Measurements from ENCODE around the gene WDR88. TPM values are rescaled to one million over a fixed set of nuclear protein-coding genes. Genes with fewer than 3 reads are reported as not detected.

Gene WDR88, protein sequence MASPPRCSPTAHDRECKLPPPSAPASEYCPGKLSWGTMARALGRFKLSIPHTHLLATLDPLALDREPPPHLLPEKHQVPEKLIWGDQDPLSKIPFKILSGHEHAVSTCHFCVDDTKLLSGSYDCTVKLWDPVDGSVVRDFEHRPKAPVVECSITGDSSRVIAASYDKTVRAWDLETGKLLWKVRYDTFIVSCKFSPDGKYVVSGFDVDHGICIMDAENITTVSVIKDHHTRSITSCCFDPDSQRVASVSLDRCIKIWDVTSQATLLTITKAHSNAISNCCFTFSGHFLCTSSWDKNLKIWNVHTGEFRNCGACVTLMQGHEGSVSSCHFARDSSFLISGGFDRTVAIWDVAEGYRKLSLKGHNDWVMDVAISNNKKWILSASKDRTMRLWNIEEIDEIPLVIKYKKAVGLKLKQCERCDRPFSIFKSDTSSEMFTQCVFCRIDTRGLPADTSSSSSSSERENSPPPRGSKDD
- not detected in 2 replicates for total RNA-seq (2014; rRNA removed; shearing (Covaris generic))

DNA sequence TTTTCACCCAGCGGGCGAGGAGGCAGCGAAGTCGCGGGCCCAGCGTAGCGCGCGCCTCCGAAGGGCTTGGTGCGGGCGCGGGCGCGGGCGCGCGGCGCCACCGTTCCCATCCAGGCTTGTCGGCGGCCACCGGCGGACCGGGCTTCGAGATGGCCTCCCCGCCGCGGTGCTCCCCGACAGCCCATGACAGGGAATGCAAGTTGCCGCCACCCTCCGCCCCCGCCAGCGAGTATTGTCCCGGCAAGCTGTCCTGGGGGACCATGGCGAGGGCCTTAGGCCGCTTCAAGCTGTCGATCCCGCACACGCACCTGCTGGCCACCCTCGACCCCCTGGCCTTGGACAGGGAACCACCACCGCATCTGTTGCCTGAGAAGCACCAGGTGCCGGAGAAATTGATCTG lies at the start of gene WDR88:
Gene WDR88, plus strand, starts transcription at position 94 of the 400 bp plus-strand sequence. Its CDS starts 56 bp downstream, at position 150.
- DNase-seq (ENCODE audit: low spot score) = no peak

DNA sequence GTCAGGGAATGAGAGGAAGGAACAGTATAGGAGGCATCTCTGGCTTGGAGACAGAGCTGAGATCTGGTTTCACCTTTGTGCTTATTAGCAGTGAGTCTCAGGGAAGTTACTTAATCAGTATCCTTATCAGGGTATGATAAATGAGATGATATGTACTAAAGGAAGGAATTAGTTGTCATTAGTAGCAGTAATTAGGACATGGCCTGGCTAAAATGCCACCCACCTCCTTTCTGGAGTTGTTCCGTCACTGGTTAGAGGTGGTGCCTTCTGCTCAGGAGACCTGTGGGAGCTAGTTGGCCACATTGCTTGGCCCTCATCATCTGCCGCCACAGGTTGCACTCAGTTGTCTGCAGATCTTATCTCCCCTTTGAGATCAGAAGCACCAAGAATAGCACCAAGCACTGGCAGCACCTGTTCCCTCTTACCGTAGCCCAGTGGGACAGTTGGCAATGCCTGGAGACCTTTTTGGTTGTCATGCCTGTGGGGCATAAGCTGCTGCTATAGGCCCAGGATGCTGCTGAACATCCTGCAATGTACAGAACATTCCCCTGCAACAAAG lies 46.3 kb upstream of the WDR88 start:
- no peak for DNase-seq (ENCODE audit: low spot score)

DNA sequence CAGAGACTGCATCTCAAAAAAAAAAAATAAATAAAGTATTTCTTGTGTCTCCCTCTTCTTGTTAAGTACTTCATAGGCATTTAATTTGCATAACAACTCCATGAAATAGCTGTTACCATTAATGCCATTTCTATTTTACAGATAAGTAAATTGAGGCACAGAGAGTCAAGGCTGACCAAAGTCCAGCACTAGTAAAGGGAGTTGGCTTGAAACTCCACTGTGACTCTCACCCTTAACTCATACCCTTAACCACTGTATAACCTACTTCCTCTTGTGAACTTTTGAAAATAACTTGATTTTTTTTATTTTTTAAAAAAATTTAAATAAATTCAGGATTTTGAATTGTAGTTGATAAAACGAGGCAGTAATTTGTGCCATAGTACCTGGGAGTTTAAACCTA lies 45.0 kb upstream of the WDR88 start:
- DNase-seq (ENCODE audit: low spot score) = no peak

DNA sequence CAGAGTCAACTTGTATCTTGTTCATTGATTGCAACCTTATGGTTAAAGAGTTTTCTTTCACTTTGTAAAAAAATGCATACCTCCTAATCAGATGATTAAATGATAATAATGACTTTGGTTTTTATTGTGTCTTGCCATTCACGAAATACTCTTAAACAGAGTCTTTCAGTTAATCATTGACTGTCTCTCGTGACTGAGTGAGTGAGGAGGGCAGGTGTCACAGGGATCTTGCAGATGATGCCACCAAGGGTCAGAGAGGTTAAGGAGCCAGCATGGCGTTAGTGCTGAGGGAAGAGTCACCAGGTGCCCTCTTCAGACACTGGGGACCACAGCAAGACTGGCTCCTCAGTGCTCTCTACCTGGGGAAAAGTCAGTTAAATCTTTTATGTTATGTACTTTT lies 42.9 kb upstream of the WDR88 start:
- DNase-seq (ENCODE audit: low spot score) = no peak

DNA sequence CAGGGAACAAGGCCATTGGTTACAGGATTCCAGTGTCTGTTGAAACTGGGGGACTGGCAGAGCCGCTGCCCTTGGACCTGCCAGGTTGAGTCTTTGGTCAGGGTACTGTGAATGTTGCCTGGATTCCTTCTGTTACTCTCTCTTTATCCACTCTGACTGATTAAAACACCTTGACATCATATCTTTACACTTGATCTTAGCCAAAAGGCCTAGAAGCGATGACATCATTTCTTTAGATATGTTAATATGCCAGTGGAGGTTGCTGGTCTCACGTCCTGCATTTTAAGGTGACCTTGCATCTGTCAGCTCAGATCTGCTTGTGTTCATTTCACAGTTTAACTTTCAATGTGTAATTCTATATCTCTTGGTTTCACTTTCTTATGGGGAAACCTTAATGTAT lies 41.7 kb upstream of the WDR88 start:
- no peak for DNase-seq (ENCODE audit: low spot score)

DNA sequence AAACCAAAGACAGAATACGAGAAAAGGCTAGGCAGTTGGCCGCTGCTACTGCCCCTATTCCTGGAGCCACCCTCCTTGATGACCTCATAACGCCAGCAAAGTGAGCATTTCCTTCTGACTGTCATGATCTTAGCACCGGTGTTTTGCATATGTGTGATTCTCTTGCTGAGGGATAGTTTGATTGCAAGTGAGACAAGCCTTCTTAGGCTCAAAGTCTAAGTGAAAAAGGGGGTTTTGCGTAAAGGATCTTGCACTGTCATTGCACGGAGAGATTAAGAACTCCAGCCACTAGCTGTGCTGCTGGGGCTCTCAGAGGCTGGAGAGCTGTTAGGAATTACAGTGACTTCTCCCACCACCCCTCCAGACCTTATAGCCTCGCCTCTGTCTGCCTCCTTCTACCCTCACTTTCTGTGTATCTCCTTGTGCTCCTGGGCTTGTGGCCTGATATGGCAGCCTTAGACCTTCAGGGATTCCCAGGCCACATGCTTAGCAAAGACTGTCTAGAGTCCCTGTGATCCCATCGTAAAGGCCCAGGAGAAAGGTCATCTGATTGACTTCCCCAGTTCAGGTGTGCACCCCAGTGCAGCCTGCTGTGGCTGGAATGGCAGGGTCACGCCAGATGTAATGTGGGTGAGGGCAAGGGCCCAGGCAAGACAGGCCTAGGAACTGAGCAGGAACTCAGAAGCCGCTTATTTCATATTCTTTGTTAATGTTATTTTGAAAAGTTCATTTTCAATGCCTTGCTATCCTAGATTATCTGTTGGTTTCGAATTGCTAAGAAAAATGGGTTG lies 38.3 kb upstream of the WDR88 start:
- no peak for DNase-seq (ENCODE audit: low spot score)

DNA sequence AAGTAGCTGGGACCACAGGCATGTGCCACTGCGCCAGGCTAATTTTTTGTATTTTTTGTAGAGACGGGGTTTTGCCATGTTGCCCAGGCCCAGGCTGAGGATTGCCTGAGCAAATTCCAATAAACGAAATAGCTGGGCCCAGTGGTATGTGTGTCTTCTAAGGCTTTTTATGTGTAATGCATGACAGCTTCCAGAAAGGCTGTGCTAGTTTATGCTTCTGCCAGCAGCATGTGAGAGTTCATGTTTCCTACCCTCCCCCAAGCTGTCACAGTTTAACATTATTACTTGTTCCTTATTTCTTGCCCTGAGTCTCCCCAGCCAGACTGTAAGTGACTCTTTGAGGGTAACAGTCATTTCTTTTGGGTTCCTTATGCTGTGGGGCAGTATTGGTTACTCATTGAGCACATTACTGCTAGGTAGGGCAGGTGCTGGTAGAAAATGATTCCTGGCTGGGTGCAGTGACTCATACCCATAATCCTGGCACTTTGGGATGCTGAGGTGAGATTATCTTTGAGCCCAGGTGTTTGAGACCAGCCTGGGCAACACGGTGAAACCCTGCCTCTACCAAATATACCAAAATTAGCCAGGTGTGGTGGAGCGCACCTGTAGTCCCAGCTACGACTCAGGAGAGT lies 37.4 kb upstream of the WDR88 start:
- DNase-seq (ENCODE audit: low spot score) = no peak

DNA sequence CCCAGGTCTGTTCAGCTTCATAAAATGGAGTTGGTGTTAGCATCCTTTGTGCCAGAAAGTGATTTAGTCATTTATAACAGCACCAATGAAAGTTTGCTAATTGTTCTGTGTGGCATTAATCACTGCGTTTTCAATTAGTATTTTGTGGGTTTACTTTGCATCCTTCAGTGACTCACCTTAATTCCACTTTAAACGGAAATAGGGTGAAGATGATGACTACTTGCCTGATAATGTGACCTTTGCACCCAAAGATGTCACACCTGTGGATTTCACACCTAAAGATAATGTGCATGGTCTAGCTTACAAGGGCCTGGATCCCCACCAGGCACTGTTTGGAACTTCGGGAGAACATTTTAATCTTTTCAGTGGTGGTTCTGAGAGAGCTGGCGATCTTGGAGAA lies 35.9 kb upstream of the WDR88 start:
- peak; percentile 70 for DNase-seq (ENCODE audit: low spot score)

DNA sequence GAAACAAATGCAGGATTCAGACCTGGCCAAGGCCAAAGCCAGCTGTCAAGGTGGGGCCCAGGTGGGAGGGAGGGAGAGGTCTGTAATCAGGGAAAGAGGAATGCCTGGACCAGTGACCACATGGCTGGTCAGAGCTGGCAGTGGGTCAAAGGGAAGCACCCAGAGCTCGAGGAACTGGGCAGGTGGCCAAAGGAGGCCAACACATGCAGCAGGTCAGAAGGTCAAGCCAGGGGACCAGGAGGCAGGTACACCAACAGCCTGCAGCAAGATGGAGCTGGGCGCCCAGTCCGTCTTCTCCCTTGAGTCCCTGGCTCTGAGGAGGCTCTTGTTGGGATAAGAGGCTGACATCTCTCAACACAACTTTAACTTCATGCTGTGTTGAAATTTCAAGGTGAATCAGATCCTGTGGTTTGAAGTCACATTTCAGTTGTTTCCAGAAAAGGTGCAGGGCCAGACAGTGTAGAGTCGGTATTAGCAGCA lies 33.8 kb upstream of the WDR88 start:
- DNase-seq (ENCODE audit: low spot score) = peak; percentile 92

DNA sequence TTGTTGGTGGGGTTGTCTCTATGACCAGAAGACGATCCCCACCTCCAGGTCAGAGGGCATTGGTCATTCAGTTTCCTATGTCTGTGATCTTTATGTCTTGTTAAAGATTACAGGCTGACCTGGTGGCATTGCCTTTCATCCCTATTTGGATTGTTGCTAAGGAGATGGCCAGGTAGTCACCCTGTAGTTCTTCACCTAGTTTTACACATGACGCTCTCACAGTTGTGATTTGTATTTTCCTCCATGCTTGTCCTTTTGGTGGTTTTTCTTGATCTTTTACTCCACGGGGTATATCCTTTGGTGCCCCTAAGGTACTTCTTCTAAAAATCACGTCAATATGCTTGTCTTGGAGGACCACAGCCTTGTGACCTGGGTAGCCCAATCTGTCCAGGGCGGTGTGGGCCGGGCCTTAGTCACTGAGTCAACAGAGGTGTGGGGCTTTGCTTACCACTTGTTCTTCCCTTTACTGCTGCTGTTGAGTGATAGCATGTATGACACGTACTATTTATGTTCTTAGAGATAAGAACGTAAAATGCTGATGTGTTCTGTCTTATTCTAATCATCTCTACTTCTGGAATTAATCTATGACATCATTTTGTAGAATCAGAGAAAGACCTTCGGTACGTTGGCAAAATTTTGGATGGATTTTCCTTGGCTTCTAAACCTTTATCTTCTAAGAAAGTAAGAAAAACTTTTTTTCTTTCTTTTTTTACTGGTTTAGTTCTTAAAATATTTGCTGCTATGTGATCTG lies 30.8 kb upstream of the WDR88 start:
- peak; percentile 99 for DNase-seq (ENCODE audit: low spot score)

DNA sequence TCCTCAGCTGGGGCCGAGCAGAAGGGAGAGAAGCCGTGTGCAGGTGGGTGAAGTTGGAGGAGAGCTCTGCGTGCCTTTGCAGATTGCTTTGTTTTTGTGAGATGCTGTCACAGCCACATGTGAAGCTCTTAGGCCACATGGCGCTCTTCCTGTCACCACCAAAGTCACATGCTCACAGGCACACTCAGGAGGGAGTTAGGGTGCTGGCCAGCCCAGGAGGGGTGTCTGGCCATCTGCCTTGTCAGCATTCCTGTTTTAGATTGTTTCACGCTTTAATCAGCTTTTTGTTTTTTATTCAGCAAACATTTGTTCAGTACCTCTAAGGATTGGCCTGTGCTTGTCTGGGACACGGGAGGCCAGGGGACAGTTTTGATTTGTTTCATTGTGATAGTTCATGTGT lies 29.0 kb upstream of the WDR88 start:
- DNase-seq (ENCODE audit: low spot score) = no peak

DNA sequence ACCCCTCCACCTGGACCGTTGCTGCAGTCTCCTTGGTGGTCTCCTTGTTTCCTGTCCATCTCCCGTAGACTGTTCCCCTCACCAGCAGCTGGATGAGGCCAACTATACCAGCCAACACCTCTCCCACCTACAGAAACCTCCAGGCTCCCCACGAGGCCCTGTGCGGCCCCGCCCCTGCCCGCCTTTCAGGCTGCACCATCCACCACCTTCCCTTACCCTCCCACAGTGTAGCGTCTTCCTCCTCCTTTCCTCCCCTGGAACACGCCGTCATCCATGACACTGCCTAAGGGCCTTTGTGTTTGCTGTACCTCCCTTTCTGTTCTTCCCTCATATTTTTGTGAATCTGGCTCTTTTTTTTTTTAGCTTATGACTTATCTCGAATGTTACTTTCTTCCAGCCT lies 23.8 kb upstream of the WDR88 start:
- DNase-seq (ENCODE audit: low spot score) = no peak

DNA sequence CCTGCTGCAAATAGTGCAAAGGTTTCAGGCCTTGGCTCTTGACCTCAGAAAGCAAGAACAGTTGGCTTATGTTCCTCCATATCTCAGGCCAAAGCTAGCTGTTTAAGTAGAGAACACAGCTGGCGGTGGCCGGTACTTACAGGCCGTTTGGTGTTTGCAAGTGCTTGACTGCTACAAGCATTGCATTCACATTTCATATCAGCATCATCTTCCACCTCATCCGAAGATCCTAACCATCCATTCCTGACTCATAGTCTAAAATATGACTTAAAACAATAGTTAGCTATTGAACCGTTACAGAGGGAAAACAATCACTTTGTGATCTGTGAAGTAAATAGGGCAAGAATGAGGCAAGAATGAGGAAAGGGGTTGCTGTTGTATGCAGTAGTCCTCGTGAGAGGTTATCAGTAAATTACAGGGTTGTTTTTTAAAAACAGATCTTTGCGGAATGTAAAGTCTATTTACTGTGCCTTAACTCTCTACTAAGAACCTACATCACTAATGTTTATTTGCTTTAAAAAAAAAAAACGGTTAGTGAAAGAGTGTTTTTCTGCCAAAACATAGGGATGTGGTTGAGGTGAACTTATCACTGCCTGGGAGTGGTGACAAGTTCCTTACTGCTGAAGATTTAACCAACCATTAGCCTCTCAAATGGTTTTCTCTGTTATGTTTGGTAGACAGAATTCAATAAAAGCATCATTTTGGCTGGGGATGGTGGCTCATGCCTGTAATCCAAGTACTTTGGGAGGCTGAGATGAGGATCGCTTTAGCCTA lies 21.6 kb upstream of the WDR88 start:
- no peak for DNase-seq (ENCODE audit: low spot score)

DNA sequence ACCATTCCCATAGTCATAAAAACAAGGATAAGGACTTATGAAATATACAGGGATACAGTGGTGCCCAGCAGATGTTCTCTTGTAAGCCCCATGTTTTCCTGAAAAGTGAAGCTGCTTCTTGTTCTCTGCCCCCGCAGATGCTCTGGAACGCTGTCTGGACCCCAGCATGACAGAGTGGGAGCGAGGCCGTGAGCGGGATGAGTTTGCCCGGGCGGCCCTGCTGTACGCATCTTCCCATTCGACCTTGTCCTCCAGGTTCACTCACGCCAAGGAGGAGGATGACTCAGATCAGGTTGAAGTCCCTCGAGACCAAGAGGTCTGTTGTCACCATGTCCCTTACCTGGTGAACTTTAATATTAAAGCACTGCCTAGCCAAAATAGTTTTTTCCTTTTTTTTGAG lies 20.3 kb upstream of the WDR88 start:
- no peak for DNase-seq (ENCODE audit: low spot score)

DNA sequence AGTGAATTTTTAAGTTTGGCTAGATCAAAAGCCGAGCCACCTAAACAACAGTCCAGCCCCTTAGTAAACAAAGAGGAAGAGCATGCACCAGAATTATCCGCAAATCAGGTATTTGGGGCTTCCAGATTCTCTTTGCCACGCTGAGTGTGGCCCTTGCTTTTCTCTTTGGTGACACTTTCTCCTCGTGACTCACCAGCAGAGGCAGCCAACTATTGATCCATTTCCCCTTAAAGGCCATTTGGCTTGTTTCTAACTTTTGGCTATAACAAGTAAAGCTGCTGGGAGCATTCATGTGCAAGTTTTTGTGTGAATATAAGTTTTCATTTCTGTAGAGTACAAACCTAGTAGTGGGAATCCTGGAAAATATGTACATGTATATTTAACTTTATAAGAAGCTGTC lies 17.6 kb upstream of the WDR88 start:
- peak; percentile 41 for DNase-seq (ENCODE audit: low spot score)

DNA sequence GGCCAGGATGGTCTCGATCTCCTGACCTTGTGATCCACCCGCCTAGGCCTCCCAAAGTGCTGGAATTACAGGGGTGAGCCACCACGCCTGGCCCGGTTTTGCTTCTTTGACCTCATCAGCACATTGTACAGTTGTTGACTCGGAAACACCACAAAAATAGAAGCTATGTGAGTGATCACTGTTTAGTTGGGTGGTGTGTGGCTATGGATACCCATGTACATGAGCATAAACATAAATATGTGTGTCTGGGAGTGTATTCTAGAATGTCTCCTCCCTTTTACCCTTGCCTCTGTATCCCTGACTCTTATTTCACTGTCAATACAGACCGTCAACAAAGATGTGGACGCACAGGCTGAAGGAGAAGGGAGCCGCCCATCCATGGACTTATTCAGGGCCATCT lies 14.4 kb upstream of the WDR88 start:
- DNase-seq (ENCODE audit: low spot score) = no peak

DNA sequence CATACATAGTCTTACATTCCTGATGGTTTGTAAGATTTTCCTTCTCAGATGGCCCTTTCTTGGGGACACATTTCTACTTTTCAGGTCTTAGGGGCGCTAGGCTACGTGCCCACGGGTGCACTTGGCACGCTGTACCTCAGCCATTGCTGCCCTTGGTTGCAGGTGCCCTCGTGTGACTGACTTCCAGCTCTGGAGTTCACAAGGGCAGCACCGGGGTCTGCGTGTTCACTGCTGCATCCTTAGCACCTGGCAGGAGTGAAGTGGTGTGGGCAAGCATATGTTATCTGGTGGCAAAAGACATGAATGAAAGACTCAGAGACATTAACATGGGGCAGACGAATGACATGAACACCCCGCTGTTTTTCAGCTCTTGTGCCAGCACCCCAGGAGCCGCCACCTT lies 13.3 kb upstream of the WDR88 start:
- no peak for DNase-seq (ENCODE audit: low spot score)

DNA sequence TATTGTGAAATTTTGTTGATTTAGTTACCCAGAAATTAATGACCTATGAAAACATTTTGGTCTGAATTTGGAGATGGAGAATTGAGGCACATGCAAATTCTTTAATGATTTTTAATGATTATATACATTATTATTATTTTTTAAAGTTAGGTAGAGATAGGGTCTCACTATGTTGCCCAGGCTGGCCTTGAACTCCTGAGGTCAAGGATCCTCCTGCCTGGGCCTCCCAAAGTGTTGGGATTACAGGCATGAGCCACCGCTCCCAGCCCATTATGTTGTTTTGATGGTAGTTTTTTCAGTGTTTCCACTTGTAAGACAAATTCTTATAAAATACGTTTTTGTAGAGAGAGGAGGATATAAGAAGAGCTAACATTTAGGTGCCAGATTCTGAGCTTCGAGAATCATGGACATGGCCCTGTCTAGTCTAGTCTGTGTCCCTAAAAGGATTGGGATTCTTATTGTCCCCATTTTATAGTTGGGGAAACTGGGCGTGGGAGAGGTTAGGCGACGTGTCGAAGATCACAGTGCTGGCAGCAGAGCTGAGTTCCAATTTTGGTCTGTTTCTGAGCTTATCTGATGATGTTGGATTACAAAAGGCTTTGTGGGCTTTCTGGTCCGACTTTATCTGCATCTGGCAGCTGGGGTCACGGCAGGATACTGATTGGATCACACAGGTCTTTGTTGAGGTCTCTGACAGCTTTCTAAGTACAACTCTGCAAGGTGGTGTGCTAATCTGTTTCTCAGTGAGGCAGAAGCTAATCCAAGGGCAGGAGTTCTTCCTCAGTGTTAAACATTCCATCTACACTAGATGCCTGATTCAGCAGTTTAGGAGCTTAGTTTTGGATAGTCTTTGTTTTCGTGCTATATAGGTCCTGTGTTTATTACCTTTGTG lies 7.5 kb upstream of the WDR88 start:
- DNase-seq (ENCODE audit: low spot score) = no peak

DNA sequence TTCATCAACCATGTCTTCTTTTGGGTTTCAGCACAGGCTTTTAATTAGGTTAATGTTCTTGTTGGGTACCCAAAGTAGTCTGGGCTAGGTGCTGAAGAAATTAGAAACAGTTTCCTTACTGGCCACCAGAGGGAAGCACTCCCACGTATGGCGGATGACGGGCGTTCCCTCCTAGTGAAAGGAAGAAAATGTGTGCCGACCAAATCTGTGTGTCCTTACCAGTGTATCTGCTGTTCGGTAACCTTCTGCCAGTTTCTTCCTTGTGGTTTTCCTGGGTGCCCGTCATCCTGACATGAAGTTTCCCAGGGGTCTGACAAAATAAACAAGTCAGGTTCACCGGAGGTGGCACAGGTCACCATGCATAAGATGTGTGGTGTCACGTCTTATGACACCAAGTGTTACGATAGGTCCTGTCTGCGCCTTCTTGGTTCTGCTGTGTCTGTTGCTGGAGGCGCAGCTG lies 6.0 kb upstream of the WDR88 start:
- DNase-seq (ENCODE audit: low spot score) = peak; percentile 81
